Hindlimb muscle (tissue), 1 donor: ENCODE data around the gene CTNNA1. TPM values are rescaled to one million over a fixed set of nuclear protein-coding genes. Genes with fewer than 3 reads are reported as not detected.
"Not testable (repeated sequence)": the region's sequence is repeated elsewhere in the genome, so short reads cannot be mapped to it uniquely, and the experiment has no call there.

Experiments
- DNase-seq: peaks from one replicate; pipeline ENCODE4 v3.0.0-alpha.2; 2013
- polyA plus RNA-seq: library from polyadenylated mRNA; unstranded; fragments of 120-200 nt; gene quantifications from one replicate; pipeline ENCODE4 v1.2.1, GENCODE V29; 2013; ENCODE audit not compliant: insufficient read length

Gene CTNNA1
- polyA plus RNA-seq, 1 donor, result 306 TPM

- DNase-seq, result no peak
Observed at GRCh38 chr5:138724470-138725146, 28.6 kb upstream of the CTNNA1 start.

DNA sequence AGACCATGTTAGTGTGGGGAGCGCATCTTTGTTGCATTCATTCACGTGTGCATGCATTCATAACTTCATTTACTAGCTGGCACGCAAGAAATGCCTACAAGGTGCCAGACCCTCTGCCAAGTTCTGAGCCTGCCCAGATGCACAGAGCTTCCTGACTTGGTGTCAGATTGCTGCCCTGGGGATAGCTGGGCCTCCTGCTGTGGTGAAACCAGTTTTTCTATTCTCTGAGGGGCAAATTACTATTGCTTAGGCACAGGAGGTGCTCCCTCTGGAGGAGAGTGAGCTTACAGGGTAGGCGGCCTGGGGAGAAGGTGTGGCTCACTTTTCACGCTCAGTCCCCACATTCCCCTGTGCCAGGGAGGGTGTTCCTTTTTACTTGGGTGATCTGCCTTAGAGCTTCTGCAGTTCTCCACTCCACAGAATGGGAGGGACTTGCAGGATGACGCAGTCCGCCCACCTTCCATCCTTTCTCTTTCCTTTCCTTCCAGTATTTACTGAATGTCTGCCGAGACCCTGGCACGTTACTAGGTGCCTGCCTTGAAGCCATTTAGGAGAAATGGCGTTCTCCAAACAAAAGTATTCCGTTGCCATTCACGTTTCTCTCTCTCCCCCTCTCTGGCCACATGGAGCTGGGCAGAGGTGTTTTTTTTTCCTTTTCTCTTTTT lies 27.9 kb upstream of the CTNNA1 start:
- DNase-seq, result peak; percentile 53

GRCh38 chr5:138725818-138726416 lies 27.3 kb upstream of the CTNNA1 start:
- DNase-seq, result no peak

- no peak for DNase-seq
Observed at GRCh38 chr5:138726848-138727247, 26.4 kb upstream of the CTNNA1 start.

DNA sequence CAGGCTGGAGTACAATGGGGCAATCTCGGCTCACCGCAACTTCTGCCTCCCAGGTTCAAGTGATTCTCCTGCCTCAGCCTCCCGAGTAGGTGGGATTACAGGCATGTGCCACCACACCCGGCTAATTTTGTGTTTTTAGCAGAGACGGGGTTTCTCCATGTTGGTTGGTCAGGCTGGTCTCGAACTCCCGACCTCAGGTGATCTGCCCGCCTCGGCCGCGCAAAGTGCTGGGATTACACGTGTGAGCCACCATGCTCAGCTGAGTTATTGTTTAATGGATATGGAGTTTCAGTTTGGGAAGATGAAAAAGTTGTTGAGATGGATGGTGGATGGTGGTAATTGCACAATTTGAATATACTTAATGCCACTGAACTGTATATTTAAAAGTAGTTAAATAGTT lies 22.7 kb upstream of the CTNNA1 start:
- DNase-seq, result not testable (repeated sequence)

- no peak for DNase-seq
Observed at GRCh38 chr5:138732466-138732865, 20.8 kb upstream of the CTNNA1 start.

- DNase-seq, result no peak
Observed at GRCh38 chr5:138732933-138733332, 20.3 kb upstream of the CTNNA1 start.

GRCh38 chr5:138733509-138733908 lies 19.7 kb upstream of the CTNNA1 start:
- no peak for DNase-seq

GRCh38 chr5:138736293-138736692 lies 16.9 kb upstream of the CTNNA1 start:
- DNase-seq, result no peak

GRCh38 chr5:138737494-138738265 lies 15.5 kb upstream of the CTNNA1 start:
- DNase-seq, result peak; percentile 32

- no peak for DNase-seq
Observed at GRCh38 chr5:138738399-138738798, 14.8 kb upstream of the CTNNA1 start.

- DNase-seq, result no peak
Observed at GRCh38 chr5:138739938-138740337, 13.3 kb upstream of the CTNNA1 start.

DNA sequence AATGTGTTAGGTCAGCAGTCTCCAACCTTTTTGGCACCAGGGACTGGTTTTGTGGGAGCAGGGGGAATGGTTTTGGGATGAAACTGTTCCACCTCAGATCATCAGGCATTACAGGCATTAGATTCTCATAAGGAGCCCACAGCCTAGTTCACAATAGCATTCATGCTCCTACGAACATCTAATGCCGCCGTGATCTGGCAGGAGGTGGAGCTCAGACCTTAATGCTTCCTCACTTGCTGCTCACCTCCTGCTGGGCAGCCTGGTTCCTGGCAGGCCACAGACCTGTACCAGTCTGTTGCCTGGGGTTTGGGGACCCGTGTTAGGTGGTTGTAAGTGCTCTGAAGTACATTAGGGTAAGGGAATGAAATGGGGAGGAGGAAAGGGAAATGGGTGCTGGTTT lies 9.7 kb upstream of the CTNNA1 start:
- no peak for DNase-seq

- DNase-seq, result no peak
Observed at GRCh38 chr5:138745268-138745667, 8.0 kb upstream of the CTNNA1 start.

DNA sequence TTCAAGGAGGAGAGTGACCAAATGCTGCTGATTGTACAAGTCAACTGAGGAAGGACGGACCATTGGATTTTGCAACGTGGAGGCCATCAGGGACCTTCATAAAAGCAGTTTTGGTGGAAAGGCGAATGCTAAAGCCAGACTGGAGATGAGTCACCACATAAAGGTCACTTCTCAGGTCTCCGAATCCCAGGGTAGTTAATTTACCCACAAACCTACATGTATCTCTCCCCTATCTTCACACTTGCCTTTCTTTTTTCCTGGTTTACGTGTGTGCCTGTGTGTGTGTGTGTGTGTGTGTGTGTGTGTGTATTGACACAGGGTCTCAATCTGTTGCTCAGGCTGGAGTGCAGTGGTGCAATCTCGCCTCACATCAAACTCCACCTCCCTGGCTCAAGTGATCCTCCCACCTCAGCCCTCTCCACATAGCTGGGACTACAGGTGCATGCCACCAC lies 4.6 kb upstream of the CTNNA1 start:
- DNase-seq, result no peak

DNA sequence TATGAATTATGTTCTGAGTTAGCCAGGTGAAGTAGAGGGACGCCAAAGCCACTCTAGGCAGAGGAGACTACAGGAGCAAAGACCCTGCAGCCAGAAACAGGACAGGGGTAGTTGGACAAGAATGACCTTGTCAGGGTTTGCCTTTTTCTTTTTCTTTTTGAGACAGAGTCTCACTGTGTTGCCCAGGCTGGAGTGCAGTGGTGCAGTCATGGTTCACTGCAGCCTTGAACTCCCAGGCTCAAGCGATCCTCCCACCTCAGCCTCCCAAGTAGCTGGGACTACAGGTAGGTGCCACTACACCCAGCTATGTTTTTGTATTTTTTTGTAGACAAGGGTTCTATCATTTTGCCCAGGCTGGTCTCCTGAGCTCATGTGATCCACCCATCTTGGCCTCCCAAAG lies 1.9 kb upstream of the CTNNA1 start:
- DNase-seq, result not testable (repeated sequence)

DNA sequence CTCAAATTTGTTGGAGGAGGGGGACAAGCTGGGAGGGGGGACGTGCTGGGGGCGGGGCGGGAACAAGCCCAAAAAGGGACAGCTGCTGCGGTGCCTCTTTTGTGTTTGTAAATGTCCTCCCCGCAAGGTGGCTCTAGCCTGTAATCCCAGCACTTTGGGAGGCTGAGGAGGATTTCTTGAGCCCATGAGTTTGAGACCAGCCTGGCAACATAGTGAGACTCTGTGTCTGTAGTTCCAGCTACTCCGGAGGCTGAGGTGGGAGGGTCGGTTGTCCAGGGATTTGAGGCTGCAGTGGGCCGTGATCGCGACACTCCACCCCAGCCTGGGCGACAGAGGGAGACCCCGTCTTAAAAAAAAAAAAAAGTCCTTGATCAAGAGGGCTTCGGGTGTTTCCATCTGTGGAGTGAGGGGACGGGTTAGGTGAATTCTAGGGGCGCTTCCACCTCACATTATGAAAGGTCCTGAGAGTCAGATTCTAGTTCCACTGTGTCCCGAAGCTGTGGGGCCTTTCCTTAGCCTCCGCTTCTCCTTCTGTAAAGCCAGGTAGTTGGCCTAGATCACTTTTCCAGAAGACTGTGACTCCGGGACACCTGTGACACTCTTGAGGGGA lies 779 bp upstream of the CTNNA1 start:
- DNase-seq, result peak; percentile 42

- DNase-seq, result peak; percentile 83
Observed at GRCh38 chr5:138753794-138754698, 821 bp downstream of the CTNNA1 start.

GRCh38 chr5:138754699-138755057 lies 1.5 kb downstream of the CTNNA1 start:
- DNase-seq, result no peak

GRCh38 chr5:138755084-138755748 lies 2.0 kb downstream of the CTNNA1 start:
- DNase-seq, result no peak
